Measurements from ENCODE around the gene DENND4C. TPM values are rescaled to one million over a fixed set of nuclear protein-coding genes. Genes with fewer than 3 reads are reported as not detected.
"Not testable (repeated sequence)": the region's sequence is repeated elsewhere in the genome, so short reads cannot be mapped to it uniquely, and the experiment has no call there.

Gene DENND4C
- total RNA-seq, 1 donor from 2014 or later, result 74.6 TPM

DNA sequence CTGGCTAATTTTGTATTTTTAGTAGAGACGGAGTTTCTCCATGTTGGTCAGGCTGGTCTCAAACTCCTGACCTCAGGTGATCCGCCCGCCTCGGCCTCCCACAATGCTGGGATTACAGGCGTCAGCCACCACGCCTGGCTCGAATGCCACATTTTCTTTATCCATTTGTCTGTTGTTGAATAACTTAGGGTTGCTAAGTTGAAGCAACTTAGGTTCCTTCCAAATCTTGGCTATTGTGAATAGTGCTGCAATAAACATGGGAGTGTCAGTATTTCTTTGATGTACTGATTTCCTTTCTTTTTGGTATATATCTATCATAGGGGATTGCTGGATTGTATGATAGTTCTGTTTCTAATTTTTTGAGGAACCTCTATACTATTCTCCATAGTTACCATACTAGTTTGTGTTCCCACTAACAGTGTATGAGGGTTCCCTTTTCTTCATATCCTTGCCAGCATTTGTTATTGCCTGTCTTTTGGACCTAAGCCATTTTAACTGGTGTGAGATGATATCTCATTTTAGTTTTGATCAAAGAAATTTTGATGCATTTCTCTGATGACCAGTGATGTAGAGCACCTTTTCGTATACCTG, 29.3 kb downstream of the DENND4C start:
- not testable (repeated sequence) for FAIRE-seq; DNase-seq (ENCODE audit: low spot score in 2 of 2)

DNA sequence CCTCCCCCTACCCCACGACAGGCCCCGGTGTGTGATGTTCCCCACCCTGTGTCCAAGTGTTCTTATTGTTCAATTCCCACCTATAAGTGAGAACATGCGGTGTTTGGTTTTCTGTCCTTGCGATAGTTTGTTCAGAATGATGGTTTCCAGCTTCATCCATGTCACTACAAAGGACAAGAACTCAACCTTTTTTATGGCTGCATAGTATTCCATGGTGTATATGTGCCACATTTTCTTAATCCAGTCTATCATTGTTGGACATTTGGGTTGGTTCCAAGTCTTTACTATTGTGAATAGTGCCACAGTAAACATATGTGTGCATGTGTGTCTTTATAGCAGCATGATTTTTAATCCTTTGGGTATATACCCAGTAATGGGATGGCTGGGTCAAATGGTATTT, 35.1 kb downstream of the DENND4C start:
- FAIRE-seq; DNase-seq (ENCODE audit: low spot score in 2 of 2): not testable (repeated sequence)

DNA sequence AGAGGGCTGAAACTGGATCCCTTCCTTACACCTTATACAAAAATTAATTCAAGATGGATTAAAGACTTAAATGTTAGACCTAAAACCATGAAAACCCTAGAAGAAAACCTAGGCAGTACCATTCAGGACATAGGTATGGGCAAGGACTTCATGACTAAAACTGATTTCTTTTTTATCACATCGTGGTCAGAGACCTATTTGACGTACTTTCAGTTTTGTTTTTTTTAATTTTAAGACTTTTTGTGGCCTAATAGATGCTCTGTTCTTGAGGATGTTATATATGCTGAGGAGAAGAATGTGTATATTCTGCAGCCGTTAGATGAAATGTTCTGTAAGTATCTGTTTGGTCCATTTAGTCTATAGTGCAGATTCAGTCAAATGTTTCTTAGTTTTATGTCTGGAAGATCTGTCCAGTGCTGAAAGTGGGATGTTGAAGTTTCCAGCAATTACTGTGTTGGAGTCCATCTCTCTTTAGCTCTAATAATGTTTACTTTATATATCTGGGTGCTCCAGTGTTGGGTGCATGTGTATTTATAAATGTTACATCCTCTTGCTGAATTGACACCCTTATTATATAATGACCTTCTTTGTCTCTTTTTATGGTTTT, 36.4 kb downstream of the DENND4C start:
- DNase-seq (ENCODE audit: low spot score in 2 of 2); FAIRE-seq: not testable (repeated sequence)

DNA sequence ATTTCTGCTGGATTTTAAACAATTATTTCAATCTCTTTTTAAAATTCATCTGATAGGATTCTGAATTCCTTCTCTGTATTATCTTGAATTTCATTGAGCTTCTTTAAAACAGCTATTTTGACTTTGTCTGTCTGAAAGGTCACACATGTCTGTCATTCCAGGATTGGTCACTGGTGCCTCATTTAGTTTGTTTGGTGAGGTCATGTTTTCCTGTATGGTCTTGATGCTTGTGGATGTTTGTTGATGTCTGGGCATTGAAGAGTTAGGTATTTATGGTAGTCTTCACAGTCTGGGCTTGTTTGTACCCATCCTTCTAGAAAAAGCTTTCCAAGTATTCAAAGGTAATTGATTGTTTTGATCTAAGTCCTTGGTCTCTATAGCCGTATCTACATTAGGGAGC, 39.1 kb downstream of the DENND4C start:
- DNase-seq (ENCODE audit: low spot score in 2 of 2) (no peak), FAIRE-seq (no peak)

DNA sequence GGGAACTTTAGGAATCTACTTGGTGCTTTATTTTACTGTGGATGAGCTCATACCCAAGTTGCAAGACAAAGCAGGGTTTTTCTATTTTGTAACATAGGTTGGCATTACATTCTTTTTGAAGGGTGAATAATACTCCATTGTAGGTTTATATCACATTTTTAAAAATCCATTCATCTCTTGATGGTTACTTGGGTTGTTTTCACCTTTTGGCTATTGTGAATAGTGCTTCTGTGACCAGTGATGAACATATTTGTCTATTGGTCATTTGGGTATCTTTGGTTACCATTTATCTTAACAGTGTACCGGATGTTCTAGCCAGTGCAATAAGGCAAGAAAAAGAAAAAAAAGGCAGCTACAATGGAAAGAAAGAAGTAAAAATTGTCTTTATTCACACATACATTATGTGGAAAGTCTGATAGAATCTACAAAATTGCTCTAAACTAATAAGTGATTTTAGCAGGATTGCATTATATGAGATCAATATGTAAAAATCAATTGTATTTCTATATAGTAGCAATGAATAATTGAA, 40.0 kb downstream of the DENND4C start:
- no peak for DNase-seq (ENCODE audit: low spot score in 2 of 2)
- FAIRE-seq, result no peak

DNA sequence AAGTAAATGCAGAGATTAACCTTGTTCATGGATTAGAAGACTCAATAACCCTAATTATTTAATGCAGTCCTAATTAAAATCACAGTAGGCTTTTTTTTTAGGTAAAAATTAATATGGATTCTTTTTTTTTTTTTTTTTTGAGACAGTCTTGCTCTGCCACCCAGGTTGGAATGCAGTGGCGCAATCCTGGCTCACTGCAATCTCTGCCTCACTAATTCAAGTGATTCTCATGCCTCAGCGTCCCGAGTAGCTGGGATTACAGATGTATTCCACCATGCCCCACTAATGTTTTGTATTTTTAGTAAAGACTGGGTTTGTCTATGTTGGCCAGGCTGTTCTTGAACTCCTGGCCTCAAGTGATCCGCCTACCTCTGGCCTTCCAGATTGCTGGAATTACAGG, 40.6 kb downstream of the DENND4C start:
- no peak for FAIRE-seq

DNA sequence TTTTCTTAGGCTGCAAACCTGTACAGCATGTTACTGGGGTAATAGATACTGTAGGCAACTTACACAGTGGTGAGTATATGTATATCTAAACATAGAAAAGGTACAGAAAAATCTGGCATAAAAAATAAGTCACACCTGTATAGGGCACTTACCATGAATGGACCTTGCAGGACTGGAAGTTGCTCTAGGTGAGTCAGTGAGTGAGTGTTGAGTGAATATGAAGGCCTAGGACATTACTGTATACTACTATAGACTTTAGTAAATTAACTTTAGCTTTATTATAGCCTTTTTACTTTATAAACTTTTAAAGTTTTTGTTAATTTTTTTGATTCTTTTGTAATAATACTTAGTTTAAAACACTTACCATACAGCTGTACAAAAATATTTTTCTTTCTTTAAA, 51.3 kb downstream of the DENND4C start:
- FAIRE-seq (no peak), DNase-seq (ENCODE audit: low spot score in 2 of 2) (no peak)

More for the DNA sequence above, 40.6 kb downstream of the DENND4C start:
- DNase-seq (ENCODE audit: low spot score in 2 of 2), result no peak

DNA sequence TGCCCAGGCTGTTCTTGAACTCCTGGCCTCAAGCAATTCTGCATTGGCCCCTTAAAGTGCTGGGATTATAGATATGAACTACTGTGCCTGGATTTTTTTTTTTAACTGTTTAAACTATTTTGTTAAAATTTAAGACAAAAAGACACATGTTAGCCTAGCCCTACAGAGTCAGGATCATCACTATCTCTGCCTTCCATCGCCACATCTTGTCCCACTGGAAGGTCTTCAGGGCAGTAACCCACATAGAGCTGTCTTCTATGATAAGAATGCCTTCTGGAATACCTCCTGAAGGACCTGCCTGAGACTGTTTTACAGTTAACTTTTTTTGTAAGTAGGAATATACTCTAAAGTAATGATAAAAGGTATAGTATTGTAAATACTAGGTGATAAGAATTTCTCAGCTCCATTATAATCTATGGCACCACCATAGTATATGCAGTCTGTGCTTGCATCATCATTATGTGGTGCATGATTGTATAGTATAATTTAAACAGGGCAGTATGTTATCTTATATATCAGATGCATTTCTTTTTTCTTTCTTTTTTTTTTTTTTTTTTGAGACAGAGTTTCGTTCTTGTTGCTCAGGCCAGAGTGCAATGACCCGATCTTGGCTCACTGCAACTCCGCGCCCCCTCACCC, 52.7 kb downstream of the DENND4C start:
- no peak for DNase-seq (ENCODE audit: low spot score in 2 of 2)
- FAIRE-seq, result no peak

DNA sequence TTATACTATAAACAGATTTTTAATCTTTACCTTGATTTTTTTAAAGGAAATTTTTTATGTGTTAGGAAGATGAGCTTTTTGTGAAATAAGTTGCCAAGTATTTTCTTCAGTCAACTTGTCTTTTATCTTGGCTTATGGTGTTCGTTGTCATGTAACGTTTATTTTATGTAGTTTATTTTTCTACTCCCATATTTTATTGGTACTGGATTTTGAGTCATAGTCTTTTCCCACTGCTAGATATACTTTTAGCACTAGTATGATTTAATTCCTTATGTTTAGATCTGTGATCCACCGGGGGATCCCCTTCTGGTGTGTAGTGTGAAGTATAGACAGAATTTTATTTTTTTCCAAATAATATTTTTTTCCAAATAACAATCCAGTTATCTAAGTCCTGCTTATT, 54.2 kb downstream of the DENND4C start:
- DNase-seq (ENCODE audit: low spot score in 2 of 2), result no peak
- no peak for FAIRE-seq

DNA sequence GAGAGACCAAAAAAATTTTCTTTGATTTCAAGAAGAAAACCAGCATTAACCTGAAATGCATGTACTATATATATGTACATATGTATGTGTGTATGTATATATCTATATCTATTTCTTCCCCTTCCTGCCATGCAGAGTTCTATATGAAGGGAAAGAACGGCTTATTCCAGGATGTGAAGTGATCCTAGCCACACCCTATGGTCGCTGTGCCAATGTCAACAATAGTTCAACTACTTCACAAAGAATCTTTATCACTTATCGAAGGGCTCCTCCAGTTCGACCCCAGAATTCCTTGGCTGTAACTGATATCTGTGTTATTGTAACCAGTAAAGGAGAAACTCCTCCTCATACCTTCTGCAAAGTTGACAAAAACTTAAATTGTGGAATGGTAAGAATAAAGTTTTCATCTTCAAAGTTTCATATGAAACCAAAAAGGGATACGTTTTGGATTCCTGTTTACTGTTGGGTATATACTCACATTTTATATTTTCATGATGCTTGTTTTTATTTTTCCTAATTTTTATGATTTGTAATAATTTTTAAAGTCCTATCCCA, 56.2 kb downstream of the DENND4C start:
- no peak for DNase-seq (ENCODE audit: low spot score in 2 of 2)
- no peak for FAIRE-seq

DNA sequence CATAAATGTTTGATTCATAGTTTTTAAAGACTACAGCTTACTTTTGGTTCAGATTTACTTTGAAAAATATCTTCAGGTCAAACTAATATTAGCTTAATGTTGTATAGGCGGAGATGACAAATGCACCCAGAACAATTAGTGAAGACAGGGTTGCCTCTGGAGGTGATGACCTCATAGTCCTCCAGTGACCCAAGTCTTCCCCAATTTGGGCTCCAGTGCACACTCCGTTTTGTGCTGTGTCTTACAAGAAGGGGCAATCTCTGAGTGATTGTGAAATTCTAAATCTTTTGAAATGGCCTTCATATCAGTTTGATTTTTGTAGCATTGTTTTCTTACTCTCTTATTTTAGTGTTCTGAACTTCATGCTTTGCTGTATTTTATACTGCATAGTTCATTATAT, 57.6 kb downstream of the DENND4C start:
- no peak for FAIRE-seq

DNA sequence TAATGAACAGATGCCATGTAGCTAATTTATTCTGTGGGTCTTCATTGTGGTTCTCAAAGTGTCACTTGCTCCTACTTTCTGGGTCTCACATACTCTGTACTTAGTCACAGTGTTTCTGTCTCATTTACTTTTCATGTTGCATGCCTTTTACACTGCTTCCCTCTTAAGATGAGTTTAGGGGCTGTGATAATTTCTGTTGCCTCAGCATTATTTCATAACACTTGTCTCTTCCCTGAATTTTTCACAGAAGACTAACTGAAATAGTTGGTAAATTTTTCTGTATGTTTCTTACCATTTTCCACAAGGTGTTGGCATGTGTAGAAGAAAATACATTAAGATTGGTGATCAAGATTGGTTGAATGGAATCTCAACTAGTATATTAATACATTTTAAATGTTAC, 59.6 kb downstream of the DENND4C start:
- FAIRE-seq (no peak), DNase-seq (ENCODE audit: low spot score in 2 of 2) (no peak)

More for the DNA sequence above, 57.6 kb downstream of the DENND4C start:
- no peak for DNase-seq (ENCODE audit: low spot score in 2 of 2)

DNA sequence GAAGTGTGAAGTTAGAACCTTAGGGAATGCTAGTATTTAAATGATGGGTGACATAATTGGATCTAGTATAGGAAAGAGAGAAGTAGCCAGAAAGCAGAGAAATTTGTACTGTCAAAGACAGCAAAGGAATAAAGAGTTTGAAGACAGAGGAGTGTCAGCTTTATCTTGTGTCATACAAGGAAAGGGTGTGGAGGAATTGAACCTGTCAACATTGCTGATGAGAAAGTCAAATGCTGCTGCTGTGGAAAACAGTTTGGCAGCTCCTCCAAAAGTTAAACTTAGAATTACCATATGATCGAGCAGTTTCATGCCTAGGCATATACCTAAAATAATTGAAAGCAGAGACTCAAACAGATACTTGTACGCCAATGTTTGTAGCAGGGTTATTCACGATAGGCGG, 63.7 kb downstream of the DENND4C start:
- FAIRE-seq (no peak), DNase-seq (ENCODE audit: low spot score in 2 of 2) (no peak)

DNA sequence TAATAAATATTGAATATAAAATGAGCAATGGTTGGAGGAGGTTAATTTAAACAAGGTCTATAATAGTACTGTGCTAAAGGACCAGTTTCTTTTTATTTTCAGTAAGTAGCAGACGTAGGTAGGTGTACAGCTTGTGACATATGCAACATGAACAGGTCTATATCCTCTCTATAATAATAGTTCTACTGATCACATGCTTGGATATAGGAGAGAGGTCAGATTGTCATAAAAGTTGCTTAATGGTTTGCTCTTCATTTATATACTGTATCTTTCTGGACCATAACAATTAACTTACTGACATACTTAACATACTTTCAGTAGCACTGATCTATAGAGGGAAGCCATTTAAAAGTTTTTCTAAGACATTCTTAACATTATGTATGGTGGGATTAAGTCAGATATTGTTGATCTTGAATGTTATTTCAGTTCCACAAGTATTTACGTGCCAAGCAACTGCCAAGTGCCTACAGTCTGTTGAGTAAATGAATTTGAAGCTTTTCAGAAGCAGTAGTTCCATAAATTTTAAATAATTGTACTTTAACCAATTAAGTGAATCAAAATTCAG, 68.0 kb downstream of the DENND4C start:
- FAIRE-seq, result no peak
- no peak for DNase-seq (ENCODE audit: low spot score in 2 of 2)

DNA sequence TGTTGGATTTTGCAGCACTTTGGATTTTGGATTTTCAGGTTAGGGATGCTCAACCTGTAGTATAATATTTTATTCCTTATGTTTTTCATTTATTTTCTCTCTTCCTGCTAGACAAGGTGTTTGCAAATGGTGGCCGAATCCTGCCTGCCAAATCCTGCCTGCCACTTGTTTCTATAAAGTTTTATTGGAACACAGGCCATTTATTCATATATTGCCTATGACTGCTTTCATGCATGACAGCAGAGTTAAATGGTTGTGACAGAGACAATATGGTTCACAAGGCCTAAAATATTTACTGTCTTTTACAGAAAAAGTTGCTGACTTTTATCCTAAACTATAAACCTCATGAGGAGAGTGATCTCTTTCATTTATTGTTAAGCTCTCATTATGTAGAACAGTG, 72.7 kb downstream of the DENND4C start:
- FAIRE-seq (no peak), DNase-seq (ENCODE audit: low spot score in 2 of 2) (no peak)

DNA sequence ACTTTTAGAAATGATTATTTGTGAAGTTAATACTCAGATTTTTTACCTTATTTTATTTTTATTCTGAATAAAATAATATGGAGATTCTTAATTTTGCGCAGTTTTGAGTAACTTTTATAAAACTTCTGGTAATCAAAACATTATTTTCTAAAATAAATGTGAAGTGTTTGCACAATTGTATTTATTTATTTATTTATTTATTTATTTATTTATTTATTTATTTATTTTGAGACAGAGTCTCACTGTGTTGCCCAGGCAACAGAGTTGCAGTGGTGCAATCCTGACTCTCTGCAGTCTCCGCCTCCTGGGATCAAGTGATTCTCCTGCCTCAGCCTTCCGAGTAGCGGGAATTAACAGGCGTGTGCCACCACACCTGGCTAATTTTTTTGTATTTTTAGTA, 76.1 kb downstream of the DENND4C start:
- DNase-seq (ENCODE audit: low spot score in 2 of 2) (no peak), FAIRE-seq (peak; percentile 42)

DNA sequence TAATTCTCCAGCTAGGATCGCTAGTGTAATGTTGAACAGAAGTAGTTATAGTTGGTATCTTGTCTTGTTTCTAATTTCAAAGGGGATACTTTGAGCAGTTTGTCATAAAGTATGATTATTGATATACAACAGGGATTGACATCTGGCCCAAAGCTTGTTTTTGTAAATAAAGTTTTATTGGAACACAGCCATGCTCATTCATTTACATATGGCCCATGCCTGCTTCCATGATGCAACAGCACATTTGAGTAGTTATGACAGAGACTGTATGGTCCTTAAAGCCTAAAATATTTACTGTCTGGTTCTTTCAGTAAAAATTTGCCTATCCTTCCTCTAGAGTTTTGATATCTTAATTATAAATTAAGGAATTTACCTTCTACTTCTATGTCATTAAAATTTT, 79.8 kb downstream of the DENND4C start:
- no peak for DNase-seq (ENCODE audit: low spot score in 2 of 2)
- FAIRE-seq, result no peak

DNA sequence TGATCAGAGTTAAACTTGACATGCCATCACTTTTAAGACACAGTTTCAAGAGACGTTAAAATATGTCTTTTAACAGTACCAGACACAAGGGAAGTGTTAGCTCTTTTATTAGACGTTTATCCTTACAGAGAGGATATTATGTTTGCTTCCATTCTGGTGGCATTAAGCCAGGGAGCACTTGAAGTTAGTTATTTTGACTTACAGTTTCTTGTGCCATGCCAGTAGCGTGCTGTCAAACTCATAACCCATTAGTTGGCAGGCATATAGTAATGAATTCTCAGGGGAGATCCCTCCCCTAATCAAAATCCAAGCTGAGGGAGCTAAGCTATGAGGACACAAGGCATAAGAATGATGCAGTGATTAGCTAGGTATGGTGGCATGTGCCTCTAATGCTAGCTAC, 83.1 kb downstream of the DENND4C start:
- FAIRE-seq (no peak), DNase-seq (ENCODE audit: low spot score in 2 of 2) (no peak)

DNA sequence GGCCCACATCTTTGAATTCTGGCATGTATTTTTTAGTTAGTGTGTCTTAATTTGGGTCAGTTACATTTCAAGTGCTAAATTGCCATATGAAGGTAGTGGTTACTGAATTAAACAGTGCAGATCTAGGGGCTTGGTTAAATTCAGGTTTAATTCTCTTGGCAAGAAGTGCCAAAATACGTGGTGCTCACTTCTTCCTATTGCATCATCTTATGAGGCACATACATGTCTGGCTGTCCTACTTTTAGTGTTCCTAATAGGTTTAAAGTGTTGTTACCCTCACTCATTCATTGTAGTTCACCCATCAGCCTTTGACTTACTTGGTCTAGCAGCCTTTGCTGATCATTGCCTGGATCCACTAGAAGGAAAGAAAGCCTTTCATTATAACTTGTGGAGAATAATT, 90.0 kb downstream of the DENND4C start:
- FAIRE-seq (no peak), DNase-seq (ENCODE audit: low spot score in 2 of 2) (no peak)

DNA sequence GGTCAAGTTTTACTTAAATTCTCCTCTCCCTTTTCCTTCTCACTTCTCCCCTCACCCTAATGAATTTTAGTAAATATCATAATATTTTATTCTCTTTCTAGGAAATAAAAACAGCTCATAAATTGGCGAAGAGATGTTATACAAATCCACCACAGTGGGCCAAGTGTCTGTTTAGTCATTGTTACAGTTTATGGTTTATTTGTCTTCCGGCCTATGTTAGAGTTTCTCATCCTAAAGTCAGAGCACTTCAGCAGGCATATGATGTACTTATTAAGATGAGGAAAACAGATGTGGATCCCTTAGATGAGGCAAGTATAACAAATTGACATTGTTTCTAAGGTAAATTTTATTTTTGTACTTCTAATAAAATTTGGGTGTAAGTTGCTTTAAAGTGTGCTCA, 101.4 kb downstream of the DENND4C start:
- DNase-seq (ENCODE audit: low spot score in 2 of 2), result no peak
- no peak for FAIRE-seq

DNA sequence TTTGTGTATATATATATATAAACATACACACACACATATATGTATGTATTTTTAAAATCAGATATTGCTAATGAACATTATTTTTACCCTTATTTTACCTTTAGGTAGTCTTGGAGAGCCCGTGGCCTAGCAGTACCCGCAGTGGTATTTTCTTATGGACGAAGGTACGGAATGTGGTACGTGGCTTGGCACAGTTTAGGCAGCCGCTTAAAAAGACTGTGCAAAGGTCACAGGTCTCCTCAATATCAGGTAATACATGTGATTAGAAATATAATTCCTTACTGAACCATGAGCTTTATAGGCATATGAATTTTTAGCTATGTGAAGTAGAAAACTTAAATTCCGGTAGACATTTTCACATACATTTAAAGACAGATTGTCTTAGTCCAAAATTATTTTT, 105.7 kb downstream of the DENND4C start:
- DNase-seq (ENCODE audit: low spot score in 2 of 2) (no peak), FAIRE-seq (no peak)
